HG02571 (cell line): Measurements from ENCODE around the gene ZKSCAN1.

Source experiments
- ATAC-seq: cut with Tn5 transposase; IDR thresholded peaks from one replicate; pipeline ENCODE4 v1.9.1; 2021; ENCODE audit warnings: mild to moderate bottlenecking, moderate library complexity; ENCODE audit not compliant: unreplicated experiment

Gene ZKSCAN1

GRCh38 chr7:100034871-100035510 lies 19.6 kb downstream of the ZKSCAN1 start:
- no peak for ATAC-seq

GRCh38 chr7:100035876-100036275 lies 20.5 kb downstream of the ZKSCAN1 start:
- ATAC-seq, result no peak

GRCh38 chr7:100038326-100038725 lies 22.9 kb downstream of the ZKSCAN1 start:
- ATAC-seq, result no peak

- no peak for ATAC-seq
Measured at GRCh38 chr7:100040575-100040974, 25.2 kb downstream of the ZKSCAN1 start.

- ATAC-seq, result no peak
Measured at GRCh38 chr7:100044718-100045117, 29.3 kb downstream of the ZKSCAN1 start.

- ATAC-seq, result no peak
Measured at GRCh38 chr7:100048680-100049079, 33.3 kb downstream of the ZKSCAN1 start.

- ATAC-seq, result peak; percentile 73
Measured at GRCh38 chr7:100049441-100050291, 34.3 kb downstream of the ZKSCAN1 start, which contains the start of gene ZSCAN21. TSS of gene ZSCAN21 (plus strand) at chr7:100049774. CDS start at chr7:100057007, 7,233 bp downstream.

GRCh38 chr7:100051611-100052010 lies 36.2 kb downstream of the ZKSCAN1 start:
- ATAC-seq, result no peak

- no peak for ATAC-seq
Measured at GRCh38 chr7:100053215-100053614, 37.8 kb downstream of the ZKSCAN1 start.

GRCh38 chr7:100057006-100057405 lies 41.6 kb downstream of the ZKSCAN1 start:
- no peak for ATAC-seq

GRCh38 chr7:100059251-100059739 lies 43.9 kb downstream of the ZKSCAN1 start:
- no peak for ATAC-seq

GRCh38 chr7:100061518-100062193 lies 46.3 kb downstream of the ZKSCAN1 start:
- ATAC-seq, result no peak

GRCh38 chr7:100063376-100063775 lies 48.0 kb downstream of the ZKSCAN1 start:
- no peak for ATAC-seq

- no peak for ATAC-seq
Measured at GRCh38 chr7:100064162-100064561, 48.8 kb downstream of the ZKSCAN1 start.

GRCh38 chr7:100065452-100066186 lies 50.2 kb downstream of the ZKSCAN1 start:
- no peak for ATAC-seq

GRCh38 chr7:100066953-100067352 lies 51.6 kb downstream of the ZKSCAN1 start:
- no peak for ATAC-seq

GRCh38 chr7:100069991-100070390 lies 54.6 kb downstream of the ZKSCAN1 start:
- ATAC-seq, result no peak

GRCh38 chr7:100071018-100071723 lies 55.8 kb downstream of the ZKSCAN1 start:
- no peak for ATAC-seq

- ATAC-seq, result no peak
Measured at GRCh38 chr7:100072462-100072861, 57.1 kb downstream of the ZKSCAN1 start.

GRCh38 chr7:100074841-100075240 lies 59.4 kb downstream of the ZKSCAN1 start:
- no peak for ATAC-seq
